Panc1 (cell line): Measurements from ENCODE around the gene TMEM131L. TPM values are rescaled to one million over a fixed set of nuclear protein-coding genes. Genes with fewer than 3 reads are reported as not detected.

Experiments
- ATAC-seq: fragments of 200-7000 bp; cut with Tn5 transposase; 2 replicates; pipeline ENCODE4 v1.9.1; 2020; ENCODE audit warnings: mild to moderate bottlenecking, moderate library complexity
- BruUV-seq: library from RNA; stranded (reverse); fragments of 400-500 nt; replicated peaks from 2 replicates; lab custom pipeline; 2021; lab: Mats Ljungman, UMichigan
- CTCF ChIA-PET: fragments of 300-600 bp; sonication (Branson Sonifier 250); formaldehyde crosslinking; loops from one replicate; lab custom pipeline; 2022; ENCODE audit warnings: antibody characterized with exemption; lab: Charles Lee
- POLR2A ChIA-PET: fragments of 300-600 bp; sonication (Branson Sonifier 250); formaldehyde crosslinking; loops from one replicate; lab custom pipeline; 2022; ENCODE audit warnings: antibody characterized with exemption; lab: Charles Lee
- DNase-seq: peaks from one replicate; pipeline ENCODE4 v3.0.0-alpha.2; 2010; ENCODE audit warnings: low read depth, low spot score
- H3K27ac ChIP-seq: 2 replicates; pipeline ENCODE4 v1.5.1; 2011; ENCODE audit warnings: mild to moderate bottlenecking, low read length, inconsistent platforms
- H3K27me3 ChIP-seq: fragments of 200-500 bp; sonication (Bioruptor generic); 2 replicates; pipeline ENCODE4 v1.6.0; 2014; ENCODE audit warnings: low read length, inconsistent platforms; ENCODE audit not compliant: control insufficient read depth, insufficient read depth
- H3K36me3 ChIP-seq: fragments of 200-500 bp; sonication (Bioruptor generic); 2 replicates; pipeline ENCODE4 v1.5.1; 2014; ENCODE audit warnings: inconsistent platforms, mild to moderate bottlenecking, low read length, moderate library complexity; ENCODE audit not compliant: control insufficient read depth, insufficient read depth
- H3K4me1 ChIP-seq: 2 replicates; pipeline ENCODE4 v1.5.1; 2011; ENCODE audit warnings: inconsistent platforms, mild to moderate bottlenecking, low read length, moderate library complexity; ENCODE audit not compliant: control insufficient read depth, insufficient read depth
- H3K4me3 ChIP-seq, 2 experiments: 2 replicates each; pipeline ENCODE4 v1.5.1; 2011 to 2012; ENCODE audit warnings: low read depth in 2 of 2, low read length in 2 of 2, mild to moderate bottlenecking in 2 of 2, inconsistent platforms in 1 of 2, moderate library complexity in 1 of 2
- H3K9me3 ChIP-seq: fragments of 200-500 bp; sonication (Bioruptor generic); 2 replicates; pipeline ENCODE4 v1.5.1; 2014; ENCODE audit warnings: low read depth, mild to moderate bottlenecking, inconsistent platforms, low read length, moderate library complexity; ENCODE audit not compliant: control insufficient read depth, insufficient read depth
- CTCF ChIP-seq: fragments of 450-650 bp; IDR thresholded peaks from 2 replicates; pipeline ENCODE4 v1.5.1; 2017; ENCODE audit warnings: mild to moderate bottlenecking
- POLR2AphosphoS5 ChIP-seq: IDR thresholded peaks from 2 replicates; pipeline ENCODE4 v1.6.1; 2012; ENCODE audit warnings: mild to moderate bottlenecking, low read depth, low read length, moderate library complexity
- REST ChIP-seq, 2 experiments: IDR thresholded peaks; 2 replicates each; pipeline ENCODE4 v1.6.1; 2011 to 2012; ENCODE audit warnings: low read depth in 2 of 2, control low read depth in 1 of 2, low read length in 1 of 2, mild to moderate bottlenecking in 1 of 2, moderate library complexity in 1 of 2; ENCODE audit not compliant: insufficient read depth in 1 of 2
- SIN3A ChIP-seq: IDR thresholded peaks from 2 replicates; pipeline ENCODE4 v1.6.1; 2012; ENCODE audit warnings: low read depth, mild to moderate bottlenecking, low read length, moderate library complexity, borderline replicate concordance; ENCODE audit not compliant: insufficient read depth
- TCF7L2 ChIP-seq: IDR thresholded peaks from 2 replicates; pipeline ENCODE4 v1.6.1; 2011; ENCODE audit warnings: mild to moderate bottlenecking, low read depth, low read length, inconsistent platforms
- in situ Hi-C: cut with HindIII; loops from 2 replicates; pipeline ENCODE4 v1.10.0; 2016; ENCODE audit warnings: low sequenced_read_pairs, low pct_unique_long_range_greater_than_20kb
- intact Hi-C: fragments of 100-400 bp; cut with micrococcal nuclease; formaldehyde crosslinking; loops from one replicate; pipeline ENCODE4 v1.10.0; 2022; ENCODE audit not compliant: unreplicated experiment
- total RNA-seq: library from RNA; stranded (reverse); gene quantifications from one replicate; pipeline ENCODE4 v1.2.1, GENCODE V29; 2021; ENCODE audit not compliant: unreplicated experiment

TMEM131L gene
- total RNA-seq, 1 experiment from 2014 or later: 13.5 TPM

- ChIA-PET POLR2A (no interaction called here), CTCF (no interaction called here)
- ATAC-seq (no peak), DNase-seq (no peak)
- no peak overlapping the region for H3K27ac ChIP-seq
- TF ChIP-seq REST (IDR thresholded peaks at IDR 0.05; ENCODE audit: insufficient read depth in 1 of 2, low read depth in 2 of 2, low read length in 1 of 2): no peak
- H3K27me3 ChIP-seq: no peaks in the 10 kb centered on the region
- H3K36me3 ChIP-seq: no peaks in the 10 kb centered on the region
- in situ Hi-C loops: no loop called here
- H3K4me1 ChIP-seq: no peaks in the 10 kb centered on the region
- no peaks in the 10 kb centered on the region for H3K9me3 ChIP-seq
- intact Hi-C loops: no loop called here
- no peak overlapping the region for H3K4me3 ChIP-seq
- no TSS peak for BruUV-seq
Measured at GRCh38 chr4:153661215-153661822, 195.2 kb downstream of the TMEM131L start.

- no peaks in the 10 kb centered on the region for H3K4me1 ChIP-seq
- BruUV-seq: no TSS peak
- no peaks in the 10 kb centered on the region for H3K36me3 ChIP-seq
- ChIA-PET CTCF (no interaction called here), POLR2A (no interaction called here)
- no peak for ATAC-seq
- no peak for DNase-seq
- no peak overlapping the region for H3K27ac ChIP-seq
- TF ChIP-seq POLR2AphosphoS5: no peak
- TF ChIP-seq TCF7L2: no peak
- TF ChIP-seq CTCF: no peak
- no peak for TF ChIP-seq SIN3A
- TF ChIP-seq REST (IDR thresholded peaks at IDR 0.05; ENCODE audit: insufficient read depth in 1 of 2, low read depth in 2 of 2, low read length in 1 of 2): no peak
- no peaks in the 10 kb centered on the region for H3K27me3 ChIP-seq
- no peaks in the 10 kb centered on the region for H3K9me3 ChIP-seq
- intact Hi-C loops: no loop called here
- in situ Hi-C loops: no loop called here
- H3K4me3 ChIP-seq: no peak overlapping the region
Measured at GRCh38 chr4:153661908-153662307, 195.7 kb downstream of the TMEM131L start.
